HG02938 (cell line): ENCODE data around the gene STYX.

Experiments used
- ATAC-seq: cut with Tn5 transposase; IDR thresholded peaks from one replicate; pipeline ENCODE4 v1.9.1; 2021; ENCODE audit warnings: mild to moderate bottlenecking, moderate library complexity; ENCODE audit not compliant: unreplicated experiment

The STYX gene

GRCh38 chr14:52783206-52783605 is 53.2 kb downstream of the STYX start:
- ATAC-seq: no peak

GRCh38 chr14:52786887-52787286 is 56.9 kb downstream of the STYX start:
- ATAC-seq: no peak

GRCh38 chr14:52789118-52789517 is 59.2 kb downstream of the STYX start:
- no peak for ATAC-seq

- no peak for ATAC-seq
Measured at GRCh38 chr14:52790011-52790755, 60.2 kb downstream of the STYX start.

GRCh38 chr14:52790756-52791222 is 60.8 kb downstream of the STYX start:
- peak; percentile 31 for ATAC-seq

- ATAC-seq: peak; percentile 74
Measured at GRCh38 chr14:52791223-52792096, 61.5 kb downstream of the STYX start, which contains the start of gene GNPNAT1. Gene GNPNAT1 (minus strand): TSS chr14:52791607. CDS start chr14:52784650, 6,957 bp downstream.

- no peak for ATAC-seq
Measured at GRCh38 chr14:52792097-52792415, 62.1 kb downstream of the STYX start.

GRCh38 chr14:52793061-52793460 is 63.1 kb downstream of the STYX start:
- no peak for ATAC-seq

GRCh38 chr14:52797653-52798052 is 67.7 kb downstream of the STYX start:
- no peak for ATAC-seq

- no peak for ATAC-seq
Measured at GRCh38 chr14:52798826-52799225, 68.9 kb downstream of the STYX start.

GRCh38 chr14:52801014-52801712 is 71.2 kb downstream of the STYX start:
- no peak for ATAC-seq

- no peak for ATAC-seq
Measured at GRCh38 chr14:52802597-52802996, 72.6 kb downstream of the STYX start.

- no peak for ATAC-seq
Measured at GRCh38 chr14:52806115-52806514, 76.1 kb downstream of the STYX start.

GRCh38 chr14:52808101-52808500 is 78.1 kb downstream of the STYX start:
- no peak for ATAC-seq

GRCh38 chr14:52821805-52822250 is 91.9 kb downstream of the STYX start:
- ATAC-seq: no peak

- ATAC-seq: no peak
Measured at GRCh38 chr14:52824462-52824861, 94.5 kb downstream of the STYX start.
